Vagina (tissue), 2 donors: ENCODE results near the gene CELA2B. TPM values are rescaled to one million over a fixed set of nuclear protein-coding genes. Genes with fewer than 3 reads are reported as not detected.

Experiments
- DNase-seq, 2 donors: peaks; one replicate each; pipeline ENCODE4 v3.0.0-alpha.2; 2017; ENCODE audit errors: extremely low spot score in 2 of 2
- H3K27ac ChIP-seq: fragments of 200-600 bp; sonication (generic); one replicate; pipeline ENCODE4 v1.5.1; 2019
- H3K27me3 ChIP-seq: fragments of 200-600 bp; sonication (generic); one replicate; pipeline ENCODE4 v1.5.1; 2019
- H3K36me3 ChIP-seq, 2 donors: fragments of 200-600 bp; sonication (generic); one replicate each; pipeline ENCODE4 v1.5.1; 2017 to 2019
- H3K4me1 ChIP-seq: fragments of 200-600 bp; sonication (generic); one replicate; pipeline ENCODE4 v1.5.1; 2019
- H3K4me3 ChIP-seq, 2 donors: fragments of 200-600 bp; sonication (generic); 1 replicate in 1 of 2; 2 replicates in 1 of 2; pipeline ENCODE4 v1.5.1; 2016 to 2019
- H3K9me3 ChIP-seq: fragments of 200-600 bp; sonication (generic); one replicate; pipeline ENCODE4 v1.5.1; 2019
- POLR2A ChIP-seq, 2 donors: fragments of 450-650 bp; IDR thresholded peaks; one replicate each; pipeline ENCODE4 v1.6.1; 2017; ENCODE audit warnings: antibody characterized with exemption in 2 of 2, mild to moderate bottlenecking in 2 of 2, moderate library complexity in 2 of 2
- POLR2AphosphoS5 ChIP-seq, 2 donors: sonication (generic); formaldehyde crosslinking; IDR thresholded peaks; one replicate each; pipeline ENCODE4 v1.9.0; 2017; ENCODE audit warnings: antibody characterized with exemption in 2 of 2, mild to moderate bottlenecking in 2 of 2, low read depth in 1 of 2; ENCODE audit not compliant: insufficient read depth in 1 of 2
- intact Hi-C: fragments of 100-400 bp; cut with DNase I; formaldehyde crosslinking; loops from one replicate; pipeline ENCODE4 v1.15.1; 2023
- total RNA-seq: library from RNA; depleted of rRNA; stranded (reverse); fragments of >200 nt; gene quantifications from one replicate; pipeline ENCODE4 v1.2.3, GENCODE V29; 2016
- TF ChIP-seq, protein P1 (sequence below), 3 experiments: fragments of 450-650 bp in 2 of 3; fragments of 200-600 bp in 1 of 3; sonication (generic) in 1 of 3; IDR thresholded peaks; one replicate each; pipeline ENCODE4 v1.5.1; 2017 to 2019; ENCODE audit warnings: antibody characterized with exemption in 3 of 3, mild to moderate bottlenecking in 2 of 3, moderate library complexity in 2 of 3

CELA2B gene
- total RNA-seq, 1 donor from 2014 or later, result not detected

DNA sequence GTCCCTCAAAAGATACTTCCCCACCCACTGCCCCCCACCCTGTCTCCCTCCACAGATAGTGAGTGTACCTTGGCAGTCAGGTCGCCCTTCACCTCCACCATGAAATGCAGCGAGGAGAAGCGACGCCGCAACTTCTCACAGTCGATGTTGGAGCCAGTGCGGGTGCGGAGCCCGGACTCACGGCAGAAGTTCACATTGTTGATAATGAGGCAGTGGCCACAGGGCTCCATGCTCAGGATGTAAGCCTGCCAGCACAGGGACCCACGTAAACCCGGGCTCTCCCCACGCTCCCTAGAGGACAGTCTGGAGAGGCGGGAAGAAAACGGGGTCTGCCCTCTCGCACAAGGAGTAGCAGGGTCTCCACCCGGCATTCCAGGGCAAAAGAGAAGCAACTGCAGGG lies 30.9 kb downstream of the CELA2B start:
- Histone ChIP-seq H3K4me3 (no peak overlapping the region), H3K36me3 (peaks cover 0 to 13% of the 10 kb centered on the region in 2 donors), H3K9me3 (no peaks in the 10 kb centered on the region), H3K27ac (no peak overlapping the region), H3K4me1 (no peaks in the 10 kb centered on the region), H3K27me3 (no peaks in the 10 kb centered on the region)
- intact Hi-C loops, result no loop called here
- no peak for DNase-seq
- TF ChIP-seq POLR2AphosphoS5 (IDR thresholded peaks at IDR 0.05; ENCODE audit: insufficient read depth in 1 of 2, low read depth in 1 of 2) (no peak), POLR2A (IDR thresholded peaks at IDR 0.05) (no peak)
- TF ChIP-seq, protein P1, sequence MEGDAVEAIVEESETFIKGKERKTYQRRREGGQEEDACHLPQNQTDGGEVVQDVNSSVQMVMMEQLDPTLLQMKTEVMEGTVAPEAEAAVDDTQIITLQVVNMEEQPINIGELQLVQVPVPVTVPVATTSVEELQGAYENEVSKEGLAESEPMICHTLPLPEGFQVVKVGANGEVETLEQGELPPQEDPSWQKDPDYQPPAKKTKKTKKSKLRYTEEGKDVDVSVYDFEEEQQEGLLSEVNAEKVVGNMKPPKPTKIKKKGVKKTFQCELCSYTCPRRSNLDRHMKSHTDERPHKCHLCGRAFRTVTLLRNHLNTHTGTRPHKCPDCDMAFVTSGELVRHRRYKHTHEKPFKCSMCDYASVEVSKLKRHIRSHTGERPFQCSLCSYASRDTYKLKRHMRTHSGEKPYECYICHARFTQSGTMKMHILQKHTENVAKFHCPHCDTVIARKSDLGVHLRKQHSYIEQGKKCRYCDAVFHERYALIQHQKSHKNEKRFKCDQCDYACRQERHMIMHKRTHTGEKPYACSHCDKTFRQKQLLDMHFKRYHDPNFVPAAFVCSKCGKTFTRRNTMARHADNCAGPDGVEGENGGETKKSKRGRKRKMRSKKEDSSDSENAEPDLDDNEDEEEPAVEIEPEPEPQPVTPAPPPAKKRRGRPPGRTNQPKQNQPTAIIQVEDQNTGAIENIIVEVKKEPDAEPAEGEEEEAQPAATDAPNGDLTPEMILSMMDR (IDR thresholded peaks at IDR 0.05), result no peak

DNA sequence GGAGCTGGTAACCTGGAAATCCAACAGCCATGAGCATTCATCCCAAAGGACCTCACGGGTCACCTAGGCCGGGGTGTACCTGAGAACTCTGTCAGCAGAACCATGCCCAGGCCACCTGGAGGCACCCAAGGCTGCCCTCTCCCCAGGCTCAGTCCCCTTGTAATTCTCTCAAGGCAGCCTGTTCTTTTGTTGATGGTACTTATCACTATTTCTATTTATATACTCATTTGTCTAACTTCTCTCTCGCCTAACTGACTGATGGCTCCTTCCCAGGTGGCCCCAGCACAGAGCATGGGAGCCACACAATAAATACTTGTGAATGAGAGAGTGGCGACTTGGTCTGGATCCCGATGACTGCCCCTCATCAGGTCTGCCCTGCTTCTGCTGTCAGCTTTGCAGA lies 31.4 kb downstream of the CELA2B start:
- intact Hi-C loops, result no loop called here
- H3K36me3 ChIP-seq, result peaks cover 0 to 13% of the 10 kb centered on the region in 2 donors
- no peak overlapping the region for H3K27ac ChIP-seq
- no peaks in the 10 kb centered on the region for H3K27me3 ChIP-seq
- DNase-seq, result no peak
- TF ChIP-seq, protein P1 (IDR thresholded peaks at IDR 0.05), result no peak
- no peak for TF ChIP-seq POLR2A (IDR thresholded peaks at IDR 0.05)
- H3K4me1 ChIP-seq, result no peaks in the 10 kb centered on the region
- H3K9me3 ChIP-seq, result no peaks in the 10 kb centered on the region
- H3K4me3 ChIP-seq, result no peak overlapping the region

DNA sequence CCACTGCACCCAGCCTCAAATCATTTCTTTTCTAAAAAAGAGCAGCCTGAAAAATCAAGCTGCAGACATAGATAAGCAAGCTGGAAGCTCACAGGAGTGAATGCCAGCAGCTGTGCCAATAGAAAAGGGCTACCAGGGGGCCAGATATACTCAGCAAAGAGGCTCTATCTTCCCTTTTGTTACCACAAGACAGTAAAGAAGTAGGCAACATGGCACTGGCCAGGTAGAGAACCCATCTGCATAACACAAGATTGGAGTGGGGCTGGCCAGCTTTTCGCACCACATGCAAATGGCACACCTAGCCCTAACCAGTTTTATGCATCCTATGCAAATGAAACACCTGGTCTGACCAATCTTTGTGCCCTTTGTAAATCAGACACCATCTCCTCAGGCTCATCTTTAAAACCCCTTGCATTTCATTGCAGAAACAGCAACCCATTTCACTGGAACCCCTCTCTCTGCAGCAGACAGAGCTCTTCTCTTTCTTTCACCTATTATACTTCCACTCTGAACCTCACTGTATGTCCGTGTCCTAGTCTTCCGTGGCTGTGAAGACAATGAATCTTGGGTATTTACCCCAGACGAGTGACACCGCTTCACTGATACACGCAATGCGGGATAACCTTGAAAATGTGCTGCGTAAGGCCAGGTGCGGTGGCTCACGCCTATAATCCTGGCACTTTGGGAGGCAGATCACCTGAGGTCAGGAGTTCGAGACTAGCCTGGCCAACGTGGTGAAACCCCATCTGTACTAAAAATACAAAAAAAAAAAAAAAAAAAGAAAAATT lies 33.0 kb downstream of the CELA2B start:
- intact Hi-C loops, result no loop called here
- H3K36me3 ChIP-seq, result peaks cover 0 to 13% of the 10 kb centered on the region in 2 donors

DNA sequence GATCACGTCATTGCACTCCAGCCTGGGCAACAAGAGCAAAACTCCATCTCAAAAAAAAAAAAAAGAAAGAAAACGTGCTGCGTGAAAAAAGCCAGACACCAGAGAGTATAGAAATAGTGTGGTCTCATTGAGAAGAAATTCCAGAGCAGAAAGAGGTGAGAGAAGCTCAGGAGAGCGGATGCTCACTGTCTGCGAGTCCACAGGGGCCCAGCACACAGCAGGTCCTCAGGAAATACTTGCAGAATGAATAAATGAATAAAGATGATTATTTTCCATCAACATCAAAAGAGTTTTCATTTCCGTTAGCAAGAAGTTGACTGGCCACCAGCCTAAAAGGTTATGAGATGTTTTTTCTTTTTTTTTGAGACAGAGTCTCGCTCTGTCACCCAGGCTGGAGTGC lies 33.7 kb downstream of the CELA2B start:
- no peaks in the 10 kb centered on the region for H3K9me3 ChIP-seq
- H3K27me3 ChIP-seq, result no peaks in the 10 kb centered on the region
- H3K4me1 ChIP-seq, result no peaks in the 10 kb centered on the region
- peaks cover 0 to 13% of the 10 kb centered on the region in 2 donors for H3K36me3 ChIP-seq
- no peak overlapping the region for H3K4me3 ChIP-seq
- intact Hi-C loops, result no loop called here
- no peak for DNase-seq
- H3K27ac ChIP-seq, result no peak overlapping the region
- TF ChIP-seq POLR2AphosphoS5 (IDR thresholded peaks at IDR 0.05; ENCODE audit: insufficient read depth in 1 of 2, low read depth in 1 of 2), result no peak
- TF ChIP-seq, protein P1 (IDR thresholded peaks at IDR 0.05), result no peak
- no peak for TF ChIP-seq POLR2A (IDR thresholded peaks at IDR 0.05)

More for the DNA sequence above, 33.0 kb downstream of the CELA2B start:
- no peaks in the 10 kb centered on the region for H3K9me3 ChIP-seq
- H3K27me3 ChIP-seq, result no peaks in the 10 kb centered on the region
- no peak overlapping the region for H3K4me3 ChIP-seq
- TF ChIP-seq, protein P1 (IDR thresholded peaks at IDR 0.05), result no peak
- no peak for TF ChIP-seq POLR2A (IDR thresholded peaks at IDR 0.05)
- no peak for TF ChIP-seq POLR2AphosphoS5 (IDR thresholded peaks at IDR 0.05; ENCODE audit: insufficient read depth in 1 of 2, low read depth in 1 of 2)
- no peak overlapping the region for H3K27ac ChIP-seq
- DNase-seq, result no peak
- H3K4me1 ChIP-seq, result no peaks in the 10 kb centered on the region
